Stomach smooth muscle (tissue), 2 donors: ENCODE data around the gene CD44.

Experiments used
- H3K27ac ChIP-seq: one replicate; pipeline ENCODE4 v1.7.0; 2013; ENCODE audit warnings: mild to moderate bottlenecking, low read length, inconsistent platforms
- H3K27me3 ChIP-seq, 2 donors: one replicate each; pipeline ENCODE4 v1.7.0; 2013; ENCODE audit warnings: low read length in 2 of 2; ENCODE audit not compliant: insufficient read depth in 2 of 2, control insufficient read depth in 1 of 2
- H3K36me3 ChIP-seq, 2 donors: one replicate each; pipeline ENCODE4 v1.7.0; 2013; ENCODE audit warnings: low read length in 2 of 2; ENCODE audit not compliant: control insufficient read depth in 2 of 2, insufficient read depth in 2 of 2
- H3K4me1 ChIP-seq: one replicate; pipeline ENCODE4 v1.7.0; 2013; ENCODE audit warnings: low read length; ENCODE audit not compliant: control insufficient read depth, insufficient read depth
- H3K4me3 ChIP-seq, 2 donors: one replicate each; pipeline ENCODE4 v1.7.0; 2013; ENCODE audit warnings: low read length in 2 of 2
- H3K9ac ChIP-seq, 2 donors: one replicate each; pipeline ENCODE4 v1.7.0; 2013; ENCODE audit warnings: low read length in 2 of 2, mild to moderate bottlenecking in 1 of 2
- H3K9me3 ChIP-seq, 2 donors: one replicate each; pipeline ENCODE4 v1.7.0; 2013; ENCODE audit warnings: low read length in 2 of 2; ENCODE audit not compliant: control insufficient read depth in 2 of 2
- donor health status: healthy.
- donor health status: Pancreatic carcinoma.

The CD44 gene

DNA sequence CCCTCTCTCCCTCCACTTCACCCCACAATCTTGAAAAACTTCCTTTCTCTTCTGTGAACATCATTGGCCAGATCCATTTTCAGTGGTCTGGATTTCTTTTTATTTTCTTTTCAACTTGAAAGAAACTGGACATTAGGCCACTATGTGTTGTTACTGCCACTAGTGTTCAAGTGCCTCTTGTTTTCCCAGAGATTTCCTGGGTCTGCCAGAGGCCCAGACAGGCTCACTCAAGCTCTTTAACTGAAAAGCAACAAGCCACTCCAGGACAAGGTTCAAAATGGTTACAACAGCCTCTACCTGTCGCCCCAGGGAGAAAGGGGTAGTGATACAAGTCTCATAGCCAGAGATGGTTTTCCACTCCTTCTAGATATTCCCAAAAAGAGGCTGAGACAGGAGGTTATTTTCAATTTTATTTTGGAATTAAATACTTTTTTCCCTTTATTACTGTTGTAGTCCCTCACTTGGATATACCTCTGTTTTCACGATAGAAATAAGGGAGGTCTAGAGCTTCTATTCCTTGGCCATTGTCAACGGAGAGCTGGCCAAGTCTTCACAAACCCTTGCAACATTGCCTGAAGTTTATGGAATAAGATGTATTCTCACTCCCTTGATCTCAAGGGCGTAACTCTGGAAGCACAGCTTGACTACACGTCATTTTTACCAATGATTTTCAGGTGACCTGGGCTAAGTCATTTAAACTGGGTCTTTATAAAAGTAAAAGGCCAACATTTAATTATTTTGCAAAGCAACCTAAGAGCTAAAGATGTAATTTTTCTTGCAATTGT, 92.3 kb downstream of the CD44 start:
- Histone ChIP-seq H3K4me1 (no peaks in the 10 kb centered on the region), H3K4me3 (no peak overlapping the region), H3K27ac (peak overlapping the region; percentile 26), H3K27me3 (no peaks in the 10 kb centered on the region), H3K9ac (no peak overlapping the region), H3K9me3 (peaks cover 4 to 12% of the 10 kb centered on the region in 2 donors), H3K36me3 (peaks cover 25 to 31% of the 10 kb centered on the region in 2 donors)

DNA sequence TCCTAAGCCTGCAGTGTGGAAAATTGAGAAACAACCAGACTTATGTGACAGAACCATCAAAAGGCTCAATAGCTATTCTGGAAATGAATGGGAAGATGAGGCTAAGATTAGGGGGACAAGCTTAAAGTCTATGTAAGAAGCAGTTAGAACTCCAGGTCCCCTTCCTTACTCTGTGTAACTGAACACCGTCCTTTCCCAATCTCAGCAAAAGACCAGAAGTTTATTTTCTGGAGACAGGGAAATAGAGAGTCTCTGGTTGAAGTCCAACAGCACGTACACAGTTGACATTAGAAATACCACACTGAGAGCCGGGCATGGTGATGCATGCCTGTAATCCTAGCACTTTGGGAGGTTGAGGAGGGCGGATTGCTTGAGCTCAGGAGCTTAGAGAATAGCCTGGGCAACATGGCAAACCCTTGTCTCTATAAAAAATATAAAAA, 93.9 kb downstream of the CD44 start:
- peaks cover 4 to 12% of the 10 kb centered on the region in 2 donors for H3K9me3 ChIP-seq
- peak overlapping the region; percentile 26 for H3K27ac ChIP-seq
- H3K4me3 ChIP-seq: no peak overlapping the region
- no peak overlapping the region for H3K9ac ChIP-seq
- H3K36me3 ChIP-seq: peaks cover 23 to 24% of the 10 kb centered on the region in 2 donors
- H3K27me3 ChIP-seq: no peaks in the 10 kb centered on the region
- no peaks in the 10 kb centered on the region for H3K4me1 ChIP-seq

DNA sequence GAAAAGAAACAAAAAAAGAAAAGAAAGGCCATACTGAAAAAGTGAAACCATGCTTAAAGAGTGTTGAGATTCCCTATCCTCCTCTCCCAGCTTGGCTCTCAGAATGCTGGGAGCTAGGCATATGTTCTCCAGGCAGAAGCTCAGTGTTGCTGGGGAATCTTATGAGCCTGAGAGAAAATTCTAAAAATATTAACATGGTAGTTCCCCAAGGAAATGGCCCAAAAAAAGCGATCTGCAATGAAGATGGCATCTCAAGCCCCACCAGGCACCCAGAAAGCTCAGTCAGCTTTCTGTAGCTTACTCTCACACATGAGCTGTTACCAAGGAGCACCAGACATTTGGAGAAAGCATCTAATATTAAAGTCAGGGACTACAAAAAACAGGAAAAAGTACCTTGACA, 94.5 kb downstream of the CD44 start:
- no peaks in the 10 kb centered on the region for H3K27me3 ChIP-seq
- H3K27ac ChIP-seq: peak overlapping the region; percentile 26
- H3K4me1 ChIP-seq: no peaks in the 10 kb centered on the region
- no peak overlapping the region for H3K4me3 ChIP-seq
- no peak overlapping the region for H3K9ac ChIP-seq
- H3K36me3 ChIP-seq: peaks cover 22% of the 10 kb centered on the region in 2 donors
- peaks cover 4 to 12% of the 10 kb centered on the region in 2 donors for H3K9me3 ChIP-seq

DNA sequence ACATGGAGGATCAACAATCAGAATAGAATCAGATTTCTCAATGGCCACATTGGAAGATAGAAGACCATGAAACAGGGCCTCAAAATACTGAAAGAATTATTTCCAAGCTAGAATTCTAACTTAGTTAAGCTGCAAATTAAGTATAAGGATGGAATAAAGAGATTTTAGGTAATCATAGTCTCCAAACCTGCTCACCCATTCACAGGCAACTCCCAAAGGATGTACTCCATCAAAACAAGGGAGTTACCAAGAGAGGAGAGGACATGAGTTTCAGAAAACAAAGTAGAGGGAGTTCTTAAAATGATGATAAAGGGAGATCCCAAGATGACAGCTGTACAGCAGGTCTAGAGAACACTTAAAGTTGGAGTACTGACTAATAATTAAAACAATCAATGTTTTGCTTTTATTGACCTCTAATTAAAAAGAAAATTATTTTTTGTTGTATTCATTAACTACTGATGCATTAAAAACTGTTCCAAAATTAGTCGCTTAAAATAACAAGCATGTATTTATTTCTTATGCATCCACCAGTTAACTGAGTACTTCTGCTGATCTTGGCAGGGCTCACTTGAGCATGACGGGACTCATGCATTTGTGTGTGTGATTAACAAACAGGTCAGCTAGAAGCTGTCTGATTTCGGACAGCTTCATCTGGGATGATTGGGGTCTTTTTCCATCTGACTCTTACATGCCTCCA, 95.6 kb downstream of the CD44 start:
- peaks cover 13 to 14% of the 10 kb centered on the region in 2 donors for H3K36me3 ChIP-seq
- H3K27ac ChIP-seq: no peak overlapping the region
- H3K9ac ChIP-seq: no peak overlapping the region
- no peaks in the 10 kb centered on the region for H3K4me1 ChIP-seq
- H3K4me3 ChIP-seq: no peak overlapping the region
- no peaks in the 10 kb centered on the region for H3K27me3 ChIP-seq
- H3K9me3 ChIP-seq: peaks cover 4 to 12% of the 10 kb centered on the region in 2 donors

DNA sequence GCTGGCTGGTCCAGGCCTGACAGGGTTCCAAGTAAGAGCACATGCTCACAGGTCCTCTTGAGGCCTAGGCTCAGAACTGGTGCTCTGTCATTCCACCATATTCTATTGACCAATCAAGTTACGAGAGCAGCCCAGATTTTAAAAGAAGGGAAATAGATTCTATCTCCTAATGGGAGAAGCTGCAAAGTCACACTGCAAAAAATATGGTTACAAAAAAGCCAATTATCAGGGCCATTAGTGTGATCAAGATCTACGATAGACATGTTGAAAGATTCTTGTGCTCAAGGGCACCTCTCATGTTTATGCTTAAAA, 96.1 kb downstream of the CD44 start:
- Histone ChIP-seq H3K9ac (no peak overlapping the region), H3K4me3 (no peak overlapping the region), H3K36me3 (peaks cover 8 to 10% of the 10 kb centered on the region in 2 donors), H3K27me3 (no peaks in the 10 kb centered on the region), H3K27ac (no peak overlapping the region), H3K9me3 (peaks cover 4 to 12% of the 10 kb centered on the region in 2 donors), H3K4me1 (no peaks in the 10 kb centered on the region)

GRCh38 chr11:35235498-35235897, 96.5 kb downstream of the CD44 start:
- Histone ChIP-seq H3K9ac (no peak overlapping the region), H3K4me3 (no peak overlapping the region), H3K4me1 (no peaks in the 10 kb centered on the region), H3K36me3 (peaks cover 4 to 6% of the 10 kb centered on the region in 2 donors), H3K27ac (no peak overlapping the region), H3K27me3 (no peaks in the 10 kb centered on the region), H3K9me3 (peaks cover 4 to 12% of the 10 kb centered on the region in 2 donors)

GRCh38 chr11:35235936-35236666, 97.1 kb downstream of the CD44 start:
- Histone ChIP-seq H3K9me3 (peaks cover 4 to 12% of the 10 kb centered on the region in 2 donors), H3K4me1 (no peaks in the 10 kb centered on the region), H3K9ac (no peak overlapping the region), H3K36me3 (peaks cover 0 to 3% of the 10 kb centered on the region in 2 donors), H3K27ac (no peak overlapping the region), H3K4me3 (no peak overlapping the region), H3K27me3 (no peaks in the 10 kb centered on the region)

- H3K4me1 ChIP-seq: no peaks in the 10 kb centered on the region
- no peaks in the 10 kb centered on the region for H3K36me3 ChIP-seq
- peaks cover 4 to 12% of the 10 kb centered on the region in 2 donors for H3K9me3 ChIP-seq
- H3K9ac ChIP-seq: no peak overlapping the region
- no peak overlapping the region for H3K27ac ChIP-seq
- H3K4me3 ChIP-seq: no peak overlapping the region
- H3K27me3 ChIP-seq: no peaks in the 10 kb centered on the region
Measured at GRCh38 chr11:35236667-35237003, 97.7 kb downstream of the CD44 start.

GRCh38 chr11:35237351-35237750, 98.4 kb downstream of the CD44 start:
- Histone ChIP-seq H3K9me3 (peaks cover 4 to 12% of the 10 kb centered on the region in 2 donors), H3K9ac (no peak overlapping the region), H3K4me3 (no peak overlapping the region), H3K4me1 (no peaks in the 10 kb centered on the region), H3K36me3 (no peaks in the 10 kb centered on the region), H3K27ac (no peak overlapping the region), H3K27me3 (no peaks in the 10 kb centered on the region)

- no peak overlapping the region for H3K9ac ChIP-seq
- H3K27ac ChIP-seq: no peak overlapping the region
- no peaks in the 10 kb centered on the region for H3K27me3 ChIP-seq
- no peak overlapping the region for H3K4me3 ChIP-seq
- H3K9me3 ChIP-seq: peaks cover 4 to 12% of the 10 kb centered on the region in 2 donors
- no peaks in the 10 kb centered on the region for H3K4me1 ChIP-seq
- H3K36me3 ChIP-seq: no peaks in the 10 kb centered on the region
Measured at GRCh38 chr11:35237860-35238715, 99.1 kb downstream of the CD44 start.
